Activated CD8-positive, alpha-beta memory T cell treated with anti-CD3 and anti-CD28 coated beads, Interleukin-2, amount 50 U/mL, for 4 hours (primary cell): ENCODE results near the gene CGB1.
"Not testable (repeated sequence)": the region's sequence is repeated elsewhere in the genome, so short reads cannot be mapped to it uniquely, and the experiment has no call there.

Source experiments
- DNase-seq: peaks from one replicate; pipeline ENCODE4 v3.0.0-alpha.2; 2020

Gene CGB1

DNA sequence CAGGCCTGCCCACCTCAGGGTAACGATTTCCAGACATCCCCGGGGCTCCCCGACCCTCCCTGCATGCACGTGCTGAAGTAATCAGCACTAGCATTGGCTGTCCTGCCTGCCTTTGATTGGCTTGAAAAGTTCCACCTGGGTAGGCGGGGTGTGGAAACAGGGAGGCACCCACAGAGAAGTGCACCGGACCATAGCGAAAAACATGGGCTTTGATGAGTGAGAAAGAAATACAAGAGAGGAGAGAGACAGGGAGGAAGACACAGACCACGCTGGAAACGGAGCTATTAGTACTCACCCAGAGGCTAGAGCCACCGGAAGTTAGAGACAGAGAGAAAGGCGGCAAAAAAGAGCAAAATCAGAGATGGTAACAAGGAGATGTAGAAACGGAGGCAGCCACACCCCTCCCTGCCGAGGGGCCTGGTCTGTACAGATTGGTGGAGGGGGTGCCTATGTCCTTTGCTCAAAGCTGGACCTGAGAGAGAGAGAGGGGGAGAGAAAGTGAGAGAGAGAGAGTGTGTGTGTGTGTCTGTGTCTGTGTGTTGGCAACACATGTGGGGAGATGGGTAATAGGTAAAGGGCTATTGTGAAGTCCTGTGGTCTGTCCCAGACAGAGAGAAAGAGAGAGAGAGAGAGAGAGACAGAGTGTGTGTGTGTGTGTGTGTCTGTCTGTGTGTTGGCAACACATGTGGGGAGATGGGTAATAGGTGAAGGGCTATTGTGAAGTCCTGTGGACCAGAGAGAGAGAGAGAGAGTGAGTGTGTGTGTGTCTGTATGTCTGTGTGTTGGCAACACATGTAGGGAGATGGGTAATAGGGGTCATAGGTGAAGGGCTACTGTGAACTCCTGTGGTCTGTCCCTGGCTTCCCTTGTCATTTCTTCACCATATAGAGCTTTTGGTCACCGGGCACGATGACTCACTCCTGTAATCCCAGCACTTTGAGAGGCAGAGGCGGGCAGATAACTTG, 15.5 kb downstream of the CGB1 start:
- no peak for DNase-seq

DNA sequence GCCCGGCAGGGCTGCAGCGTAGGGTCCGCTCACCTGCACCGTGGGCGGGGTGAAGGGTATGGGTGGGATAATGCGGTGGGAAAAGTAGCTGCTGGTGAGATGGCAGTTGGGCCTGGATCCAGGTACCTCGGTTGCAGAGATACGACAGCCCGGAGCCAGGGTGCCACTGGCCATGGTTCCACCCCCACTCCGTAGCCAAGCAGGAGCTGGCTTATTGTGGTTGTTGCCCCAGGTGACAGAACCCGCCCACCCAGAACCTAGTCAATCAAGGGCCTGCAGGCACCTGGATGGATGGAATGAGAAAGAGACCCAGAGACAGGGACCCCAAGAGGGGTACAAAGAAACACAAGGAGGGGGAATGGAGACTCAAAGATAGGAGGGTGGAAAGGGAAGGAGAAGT, 16.4 kb downstream of the CGB1 start:
- DNase-seq = no peak

DNA sequence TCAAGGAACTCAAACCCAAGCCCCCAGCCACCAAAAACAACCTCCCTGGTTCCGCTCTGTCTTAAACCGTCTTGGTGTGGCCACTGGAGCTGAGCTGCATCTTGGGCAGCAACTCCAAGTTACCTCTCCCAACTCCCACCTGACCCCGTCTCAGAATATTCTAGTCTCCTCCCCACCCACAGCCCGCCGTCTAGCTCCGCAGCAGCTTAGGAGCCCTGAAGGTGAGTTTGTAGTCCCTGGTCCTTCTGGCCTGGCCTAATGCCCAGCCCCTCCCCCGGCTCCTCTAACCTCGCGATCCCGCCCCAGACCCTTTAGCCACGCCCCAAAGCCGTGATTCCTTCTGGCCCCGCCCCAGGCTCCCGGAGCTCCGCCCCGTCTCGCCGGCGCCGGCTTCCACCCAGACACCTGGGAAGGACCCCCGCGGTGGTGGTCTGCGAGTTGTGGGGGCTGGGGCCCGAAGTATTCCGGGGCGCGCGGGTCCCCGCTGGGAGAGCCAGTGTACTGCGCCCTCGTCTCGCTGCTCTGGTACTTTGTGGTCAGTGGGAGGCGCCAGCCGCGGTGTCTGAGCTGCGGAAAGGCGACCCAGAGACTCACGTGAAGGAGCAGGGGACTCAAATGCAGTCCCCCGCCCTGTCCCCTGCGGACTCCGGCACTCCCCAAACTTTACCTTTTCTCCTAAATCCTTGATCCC, 17.3 kb downstream of the CGB1 start:
- DNase-seq = peak; percentile 69

DNA sequence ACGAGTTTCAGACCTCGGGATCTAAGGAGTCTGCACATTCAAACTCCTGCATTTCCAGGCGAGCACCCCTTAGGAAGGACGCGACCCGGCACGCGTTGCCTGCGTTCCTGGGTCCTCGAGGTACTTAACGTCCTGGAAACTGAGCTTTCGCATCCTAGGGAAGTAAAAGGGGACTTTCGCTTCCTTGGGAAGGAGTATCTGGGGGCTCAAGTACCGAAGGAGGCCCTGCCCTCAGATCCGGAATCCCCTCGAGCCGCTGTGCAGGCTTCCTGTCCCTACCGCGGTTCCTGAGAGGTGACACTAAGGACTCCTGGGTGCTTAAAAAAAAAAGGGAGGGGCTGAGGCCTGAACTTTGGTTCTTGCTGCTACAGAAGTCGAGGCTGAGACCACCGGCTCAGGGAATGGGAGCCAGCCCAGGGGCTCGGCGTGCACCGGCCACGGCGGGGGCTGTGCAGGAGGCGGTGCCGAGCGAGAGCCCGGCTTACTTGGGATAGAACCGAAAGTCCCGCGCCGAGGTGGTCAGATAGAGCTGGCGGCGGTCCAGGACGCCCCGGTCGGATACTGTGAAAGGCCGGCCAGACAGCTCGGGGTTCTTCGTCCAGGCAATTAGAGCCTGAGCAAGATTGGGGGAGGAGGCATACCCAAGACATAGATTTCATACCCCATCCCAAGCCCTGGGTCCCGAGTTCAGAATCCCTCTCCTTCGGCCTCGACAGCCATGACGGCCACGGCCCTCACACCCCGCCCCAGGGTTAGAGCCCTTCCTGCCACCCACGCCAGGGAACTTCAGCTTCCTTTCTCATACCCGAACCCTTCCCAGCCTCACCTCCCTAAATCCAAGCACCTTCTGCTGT, 18.1 kb downstream of the CGB1 start:
- DNase-seq = not testable (repeated sequence)

DNA sequence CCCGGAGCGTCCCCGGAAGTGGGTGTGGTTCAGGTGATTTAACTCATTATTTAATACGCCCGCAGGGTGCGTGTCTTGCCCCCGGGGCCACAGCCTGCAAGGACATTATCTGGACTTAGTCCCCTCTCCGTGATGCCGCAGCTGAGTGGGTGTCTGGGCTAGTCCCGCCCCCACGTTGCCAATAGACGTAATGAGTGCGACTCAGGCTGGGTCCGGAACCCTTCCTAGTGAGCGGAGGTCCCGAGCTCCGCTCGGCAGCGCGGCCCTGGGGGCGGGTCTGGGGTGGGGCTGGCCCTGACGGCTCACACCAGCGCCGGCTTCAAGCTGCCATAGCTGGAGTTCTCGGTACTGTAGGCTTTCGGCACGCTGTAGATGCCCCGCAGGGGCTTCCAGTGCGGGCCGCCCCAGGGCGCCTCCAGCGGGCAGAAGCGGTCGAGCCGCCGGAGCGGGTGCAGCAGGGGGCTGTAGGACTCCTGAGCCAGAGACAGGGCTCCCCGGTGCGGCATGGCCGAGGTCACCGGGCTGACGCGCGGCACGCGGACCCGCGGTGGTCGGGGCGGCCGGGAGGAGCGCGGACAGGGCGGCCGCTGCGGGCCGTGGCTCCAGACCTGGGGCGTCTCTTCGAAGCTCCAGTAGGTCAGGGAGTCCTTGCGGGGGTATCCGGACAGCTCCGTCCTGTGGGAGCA, 18.9 kb downstream of the CGB1 start:
- peak; percentile 69 for DNase-seq

DNA sequence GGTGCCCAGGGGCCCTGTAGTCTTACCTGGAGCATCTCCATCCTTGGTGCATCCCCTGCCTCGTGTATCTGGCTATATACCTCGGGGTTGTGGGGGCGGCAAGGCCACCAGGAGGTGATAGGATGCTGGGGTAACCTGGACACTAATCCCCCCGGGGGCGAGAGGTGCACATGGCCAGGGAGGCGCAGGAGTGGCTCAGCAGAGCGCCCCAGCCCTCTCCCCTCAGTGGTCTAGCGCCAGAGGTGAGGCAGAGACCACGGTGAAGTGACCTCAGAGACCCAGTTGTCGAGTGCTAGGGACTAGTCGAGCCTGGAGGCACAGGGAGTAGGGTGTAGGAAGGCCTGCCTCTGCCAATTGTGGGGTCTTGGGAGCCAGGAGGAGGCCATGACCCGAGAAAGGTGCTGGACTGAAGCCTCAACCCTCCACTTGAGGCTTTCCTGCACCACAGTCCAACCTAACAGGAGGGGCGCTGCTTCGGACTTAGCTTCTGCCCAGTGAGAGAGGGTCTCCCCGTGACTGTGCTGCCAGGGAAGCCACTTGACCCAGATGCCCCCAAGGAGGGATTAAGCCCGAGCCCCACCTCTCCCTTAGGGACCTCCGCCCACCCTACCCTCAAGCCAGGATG, 19.5 kb downstream of the CGB1 start, which contains the start of gene LHB:
TSS of gene LHB (minus strand) at position 51 of the 625 bp plus-strand sequence. CDS start at position 41, 10 bp downstream.
- no peak for DNase-seq

DNA sequence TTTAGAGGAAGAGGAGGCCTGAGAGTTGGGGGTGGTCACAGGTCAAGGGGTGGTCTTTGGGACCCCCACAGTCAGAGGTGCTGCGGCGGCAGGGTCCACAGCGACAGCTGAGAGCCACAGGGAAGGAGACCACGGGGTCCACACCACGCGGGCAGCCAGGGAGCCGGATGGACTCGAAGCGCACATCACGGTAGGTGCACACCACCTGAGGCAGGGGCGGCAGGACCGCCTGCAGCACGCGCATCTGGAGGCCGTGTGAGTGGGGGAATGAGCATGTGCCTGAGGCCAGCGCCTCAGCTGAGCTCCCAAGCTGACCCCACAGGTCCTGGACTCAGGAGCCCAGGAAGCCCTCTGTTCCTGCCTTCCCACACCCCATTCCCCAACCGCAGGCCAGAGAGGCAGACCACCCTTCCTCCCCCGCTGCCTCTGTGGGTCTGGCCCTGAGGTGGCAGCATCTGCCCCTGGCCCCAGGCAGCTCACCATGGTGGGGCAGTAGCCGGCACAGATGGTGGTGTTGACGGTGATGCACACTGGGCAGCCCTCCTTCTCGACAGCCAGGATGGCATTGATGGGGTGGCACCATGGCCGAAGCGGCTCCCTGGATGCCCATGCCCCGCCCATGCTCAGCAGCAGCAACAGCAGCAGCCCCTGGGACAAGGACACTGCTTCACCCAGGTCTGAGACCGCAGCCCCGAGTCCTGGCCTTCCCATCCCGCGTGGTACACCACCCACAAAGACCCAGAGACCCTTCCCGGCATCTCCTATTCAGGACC, 20.4 kb downstream of the CGB1 start:
- no peak for DNase-seq

DNA sequence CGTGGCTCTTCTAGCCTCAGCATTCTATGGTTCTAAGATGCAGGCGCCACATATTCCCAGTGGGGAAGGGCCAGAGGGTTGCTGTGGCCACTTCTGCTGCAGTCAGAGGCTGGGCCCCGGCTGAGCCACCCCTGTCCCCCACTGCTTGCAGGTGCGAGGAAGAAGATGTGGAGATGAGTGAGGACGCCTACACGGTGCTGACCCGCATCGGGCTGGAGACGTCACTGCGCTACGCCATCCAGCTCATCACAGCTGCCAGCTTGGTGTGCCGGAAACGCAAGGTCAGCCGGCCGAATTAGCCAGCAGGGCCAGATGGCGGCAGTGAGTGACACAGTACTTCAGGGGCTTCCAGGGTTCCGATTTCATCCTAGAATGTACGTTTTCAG, 21.8 kb downstream of the CGB1 start:
- no peak for DNase-seq

DNA sequence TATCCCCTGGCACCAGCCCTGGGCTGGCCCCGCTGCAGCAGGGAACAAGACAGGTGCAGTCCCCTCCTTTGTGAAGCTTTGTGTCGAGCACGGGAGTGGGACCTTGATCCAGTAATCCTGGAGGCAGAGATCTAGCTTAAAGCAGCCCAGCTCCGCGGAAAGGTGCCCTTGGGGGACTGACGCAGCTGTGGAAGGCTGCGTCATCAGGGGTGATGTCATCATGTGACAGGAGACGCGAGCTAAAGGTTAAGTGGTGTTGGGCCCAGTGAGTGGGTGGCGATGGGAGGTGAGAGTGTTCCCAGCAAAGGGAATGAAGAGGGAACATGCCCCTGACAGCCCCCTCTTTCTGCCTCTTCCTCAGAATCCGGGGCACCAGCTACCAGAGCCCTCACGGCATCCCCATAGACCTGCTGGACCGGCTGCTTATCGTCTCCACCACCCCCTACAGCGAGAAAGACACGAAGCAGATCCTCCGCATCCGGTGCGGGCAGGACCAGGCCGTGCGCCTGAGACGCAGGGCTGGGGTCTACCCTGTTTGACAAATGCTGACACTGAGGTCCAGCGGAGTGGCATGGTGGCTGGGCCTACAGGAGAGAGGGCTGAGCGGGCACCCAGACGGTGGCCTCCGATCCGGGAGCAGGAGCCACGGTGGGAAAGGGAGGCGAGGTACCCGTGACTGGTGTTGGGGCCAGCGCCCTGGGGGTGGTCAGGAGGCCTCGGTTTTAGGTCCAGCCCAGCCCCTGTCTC, 22.4 kb downstream of the CGB1 start:
- DNase-seq = no peak

DNA sequence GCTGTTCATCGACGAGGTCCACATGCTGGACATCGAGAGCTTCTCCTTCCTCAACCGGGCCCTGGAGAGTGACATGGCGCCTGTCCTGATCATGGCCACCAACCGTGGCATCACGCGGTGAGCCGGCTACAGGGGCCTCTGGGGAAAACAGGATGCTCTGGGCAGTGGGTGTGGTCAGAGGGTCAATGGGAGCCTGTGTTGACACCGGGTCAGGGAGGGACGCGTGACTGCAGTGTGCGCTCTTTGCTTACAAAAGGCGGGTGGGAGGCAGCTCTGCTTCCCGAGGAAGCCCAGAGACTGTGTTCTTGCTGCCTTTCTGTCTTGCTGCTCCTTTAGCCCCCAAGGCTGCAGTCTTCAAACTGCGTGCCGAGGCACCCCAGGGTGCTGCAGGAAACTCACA, 25.5 kb downstream of the CGB1 start:
- no peak for DNase-seq

DNA sequence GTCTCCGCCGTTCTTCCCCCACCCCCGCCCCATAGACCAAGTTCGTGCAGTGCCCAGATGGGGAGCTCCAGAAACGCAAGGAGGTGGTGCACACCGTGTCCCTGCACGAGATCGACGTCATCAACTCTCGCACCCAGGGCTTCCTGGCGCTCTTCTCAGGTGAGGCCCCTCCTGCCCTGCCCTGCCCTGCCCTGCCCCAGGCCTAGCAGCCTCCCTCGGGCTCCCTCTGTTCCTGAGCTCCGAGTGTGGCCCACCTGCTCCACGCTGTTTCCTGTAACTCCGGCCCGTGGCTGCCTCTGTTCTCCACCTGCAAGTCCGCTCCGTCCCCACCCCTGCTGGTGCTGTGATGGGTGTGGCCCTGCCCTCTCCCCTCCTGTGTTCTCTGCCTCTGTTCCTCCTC, 26.2 kb downstream of the CGB1 start:
- no peak for DNase-seq

DNA sequence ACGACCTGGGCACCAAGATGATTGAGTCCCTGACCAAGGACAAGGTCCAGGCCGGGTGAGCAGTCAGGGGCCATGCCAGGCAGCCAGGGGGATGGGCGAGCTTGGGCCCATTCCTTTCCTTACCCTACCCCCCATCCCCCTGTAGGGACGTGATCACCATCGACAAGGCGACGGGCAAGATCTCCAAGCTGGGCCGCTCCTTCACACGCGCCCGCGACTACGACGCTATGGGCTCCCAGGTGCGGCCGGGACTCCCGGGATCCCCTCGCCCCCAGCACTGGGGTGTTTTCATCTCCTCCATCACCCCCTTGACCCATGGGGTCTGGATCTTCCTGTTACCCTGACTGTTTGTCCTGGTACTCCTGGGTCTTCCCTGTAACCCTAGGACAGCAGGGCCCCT, 26.9 kb downstream of the CGB1 start:
- no peak for DNase-seq

DNA sequence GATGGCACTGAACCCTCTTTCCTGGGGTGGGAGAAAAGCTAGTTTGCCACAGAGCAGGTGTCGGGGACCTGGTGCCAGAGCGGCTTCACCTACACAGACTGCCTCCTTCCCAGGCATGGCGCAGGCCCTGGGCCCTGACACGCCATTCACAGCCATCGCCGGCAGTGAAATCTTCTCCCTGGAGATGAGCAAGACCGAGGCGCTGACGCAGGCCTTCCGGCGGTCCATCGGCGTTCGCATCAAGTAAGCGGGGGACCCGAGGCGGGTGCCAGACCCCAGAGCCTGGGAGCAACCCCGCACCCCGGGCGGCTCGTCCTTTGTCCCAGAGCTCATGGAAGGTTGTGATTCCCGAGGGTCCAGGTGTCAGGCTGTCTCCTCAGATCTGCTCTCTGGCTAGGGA, 29.8 kb downstream of the CGB1 start:
- DNase-seq = no peak

DNA sequence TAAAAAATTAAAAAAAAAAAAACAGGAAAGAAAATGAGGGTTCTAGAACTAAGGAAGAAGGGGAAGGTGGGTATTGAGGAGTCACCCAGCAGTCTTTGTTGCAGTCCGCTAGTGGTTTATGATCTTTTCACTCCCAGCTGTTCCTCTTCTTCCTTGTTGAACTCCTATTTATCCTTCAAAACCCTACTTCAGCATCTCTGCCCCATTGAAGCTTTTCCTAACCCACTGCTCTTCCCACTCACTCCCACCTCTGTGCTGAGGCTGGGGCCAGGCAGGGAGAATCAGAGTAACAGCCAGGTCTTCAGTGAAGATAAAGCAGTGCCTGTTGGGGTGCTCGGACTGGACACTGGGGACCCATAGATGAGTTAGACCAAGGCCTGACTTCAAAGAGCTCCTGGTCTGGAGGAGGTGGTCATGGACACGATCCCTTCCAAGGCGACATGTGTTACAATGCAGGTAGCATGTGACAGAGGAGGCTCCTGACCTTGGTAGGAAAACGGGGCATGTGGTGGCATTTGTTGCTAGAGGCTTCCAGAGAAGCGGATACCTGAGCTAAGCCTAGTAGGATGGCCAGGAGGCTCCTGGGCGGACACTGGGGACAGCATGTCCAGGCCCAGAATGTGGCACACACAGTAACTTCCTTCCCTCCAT, 31.6 kb downstream of the CGB1 start:
- no peak for DNase-seq

DNA sequence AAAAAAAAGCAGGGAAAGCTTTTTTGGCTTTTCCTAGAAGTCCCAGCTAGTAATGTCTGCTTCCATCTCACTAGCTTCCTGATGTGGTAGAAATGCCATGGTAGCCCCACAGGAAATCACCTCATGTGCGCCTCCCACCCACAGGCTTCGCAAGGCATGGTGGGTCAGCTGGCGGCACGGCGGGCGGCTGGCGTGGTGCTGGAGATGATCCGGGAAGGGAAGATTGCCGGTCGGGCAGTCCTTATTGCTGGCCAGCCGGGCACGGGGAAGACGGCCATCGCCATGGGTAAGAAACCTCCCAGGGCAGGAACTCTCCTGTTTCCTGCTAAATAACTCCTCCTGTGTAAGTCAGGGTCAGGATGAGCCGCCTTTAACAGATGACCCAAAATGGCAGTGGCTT, 32.6 kb downstream of the CGB1 start:
- no peak for DNase-seq

DNA sequence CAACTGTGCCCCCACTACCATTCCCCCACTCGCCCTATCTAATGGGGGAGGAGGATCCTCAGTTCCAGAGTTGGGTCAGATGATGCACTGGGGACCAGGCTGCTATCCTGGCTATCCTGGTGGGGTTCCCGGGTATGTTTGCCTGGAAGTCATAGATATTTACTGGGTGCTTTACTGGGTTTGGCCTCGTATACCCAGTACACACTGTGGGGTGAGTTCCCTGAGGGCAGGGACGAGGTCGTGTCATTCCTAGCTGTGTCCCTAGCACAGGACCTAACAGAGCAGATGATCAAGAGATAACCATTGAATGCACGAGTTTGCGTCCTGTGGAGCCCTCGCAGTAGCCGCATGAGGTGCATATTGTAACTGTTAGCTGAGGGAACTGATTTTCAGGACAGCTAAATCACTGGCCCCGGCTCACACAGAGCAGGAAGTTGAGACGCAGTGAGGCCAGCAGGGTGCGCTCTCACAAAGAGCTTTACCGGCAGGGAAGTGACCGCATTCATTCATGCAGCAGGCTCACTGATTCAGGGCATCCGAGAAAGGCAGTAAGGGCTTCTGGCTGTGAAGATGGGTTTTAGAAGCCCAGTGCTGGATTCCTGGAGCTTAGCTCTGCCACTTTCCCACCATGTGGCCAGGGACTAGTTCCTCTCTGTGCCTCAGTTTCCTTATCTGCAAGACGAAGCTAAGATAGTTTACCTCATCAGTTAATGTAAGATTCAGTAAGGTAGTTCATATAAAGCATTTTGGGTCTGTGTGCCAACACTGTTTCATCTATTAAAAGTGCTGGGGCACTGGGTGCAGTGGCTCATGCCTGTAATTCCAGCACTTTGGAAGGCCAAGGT, 37.0 kb downstream of the CGB1 start:
- DNase-seq = peak; percentile 74

DNA sequence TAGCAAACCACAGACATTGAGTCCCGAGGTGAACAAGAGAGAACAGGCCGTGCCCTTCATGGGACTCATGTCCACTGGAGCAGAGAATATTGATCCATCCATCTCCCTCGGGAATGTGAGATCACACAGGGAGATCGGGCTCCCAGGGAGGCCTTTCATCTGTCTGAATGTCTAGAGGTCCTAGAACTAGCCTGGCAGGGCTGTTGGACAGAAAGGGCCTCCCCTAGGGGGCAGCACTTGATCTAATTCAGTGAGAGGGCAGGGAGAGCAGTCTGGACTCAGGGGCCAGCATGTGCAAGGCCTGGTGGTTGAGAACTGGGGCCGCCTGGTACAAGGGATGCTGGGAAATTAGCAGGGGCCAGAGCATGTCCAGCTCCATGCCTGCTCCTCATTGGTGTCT, 38.7 kb downstream of the CGB1 start:
- DNase-seq = peak; percentile 53

DNA sequence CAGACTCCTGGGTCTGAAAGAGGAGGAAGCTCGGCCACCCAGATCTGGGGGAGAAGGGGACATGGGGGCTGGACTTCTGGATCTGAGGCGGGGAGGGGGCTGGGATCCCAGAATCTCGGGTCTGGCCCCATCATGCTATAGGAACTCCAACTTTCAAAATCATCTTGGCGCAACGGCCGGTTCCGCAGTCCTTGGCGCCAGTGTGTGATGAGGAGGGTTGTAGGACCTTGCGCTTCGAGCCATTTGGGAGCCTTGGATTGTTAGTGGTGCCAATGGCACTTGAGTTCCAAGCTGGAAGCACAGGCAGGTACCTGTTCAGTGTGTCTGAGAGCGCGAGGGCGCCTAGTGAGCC, 42.7 kb downstream of the CGB1 start:
- DNase-seq = no peak
